HCT116 (cell line): ENCODE results near the gene CATSPERD. TPM values are rescaled to one million over a fixed set of nuclear protein-coding genes. Genes with fewer than 3 reads are reported as not detected.

Experiments
- ATAC-seq: fragments of 200-7000 bp; cut with Tn5 transposase; 2 replicates; pipeline ENCODE4 v1.9.1; 2020; ENCODE audit warnings: mild to moderate bottlenecking, moderate library complexity
- BruUV-seq: library from RNA; stranded (reverse); fragments of 400-500 nt; replicated peaks from 2 replicates; lab custom pipeline; 2021; lab: Mats Ljungman, UMichigan
- CTCF ChIA-PET: fragments of 300-600 bp; sonication (Branson Sonifier 250); formaldehyde crosslinking; loops from one replicate; lab custom pipeline; 2021; ENCODE audit warnings: antibody characterized with exemption; lab: Charles Lee
- POLR2A ChIA-PET: fragments of 300-600, 350-600 bp; sonication (Branson Sonifier 250); formaldehyde crosslinking; loops from one replicate; lab custom pipeline; 2021; ENCODE audit warnings: antibody characterized with exemption; lab: Charles Lee
- RAD21 ChIA-PET, 2 experiments: fragments of 300-600 bp; sonication (Branson Sonifier 250); formaldehyde crosslinking; loops; one replicate each; lab custom pipeline; 2023; ENCODE audit warnings: low total read pairs in 2 of 2; ENCODE audit not compliant: uncharacterized antibody in 2 of 2, unreplicated experiment in 2 of 2, low non-redundant PET in 1 of 2; lab: Charles Lee
- DNase-seq: peaks from one replicate; pipeline ENCODE4 v3.0.0-alpha.2; 2010; ENCODE audit warnings: low read depth, low spot score
- H2AFZ ChIP-seq: fragments of 200-600 bp; shearing (Covaris generic), sonication (generic); 2 replicates; pipeline ENCODE4 v1.6.1; 2017; ENCODE audit warnings: low read depth, mixed run types, mixed read lengths, antibody characterized with exemption, low read length; ENCODE audit not compliant: poor library complexity, severe bottlenecking
- H3K27ac ChIP-seq: 2 replicates; pipeline ENCODE4 v1.5.1; 2012; ENCODE audit warnings: low read depth, low read length
- H3K27me3 ChIP-seq: fragments of 200-600 bp; sonication (generic); 2 replicates; pipeline ENCODE4 v1.6.1; 2016; ENCODE audit warnings: mixed run types, low read length, mixed read lengths; ENCODE audit not compliant: insufficient read depth
- H3K36me3 ChIP-seq, 2 experiments: fragments of 200-500 bp in 1 of 2; fragments of 200-600 bp in 1 of 2; sonication (Bioruptor generic) in 1 of 2; sonication (generic) in 1 of 2; 2 replicates each; pipeline versions ENCODE4 v1.5.1 to v1.6.1; 2014 to 2016; ENCODE audit warnings: low read length in 2 of 2, inconsistent platforms in 1 of 2, mixed read lengths in 1 of 2, mixed run types in 1 of 2; ENCODE audit not compliant: insufficient read depth in 2 of 2, control insufficient read depth in 1 of 2
- H3K4me1 ChIP-seq, 2 experiments: fragments of 200-600 bp in 1 of 2; sonication (generic) in 1 of 2; 2 replicates each; pipeline versions ENCODE4 v1.5.1 to v1.6.1; 2012 to 2017; ENCODE audit warnings: low read length in 2 of 2, inconsistent platforms in 1 of 2, mild to moderate bottlenecking in 1 of 2, mixed read lengths in 1 of 2, mixed run types in 1 of 2, moderate library complexity in 1 of 2; ENCODE audit not compliant: insufficient read depth in 2 of 2, control insufficient read depth in 1 of 2
- H3K4me2 ChIP-seq: fragments of 200-600 bp; sonication (generic); 2 replicates; pipeline ENCODE4 v1.6.1; 2017; ENCODE audit warnings: mixed run types, low read length, mixed read lengths
- H3K4me3 ChIP-seq, 2 experiments: fragments of 200-600 bp in 1 of 2; sonication (generic) in 1 of 2; replicated peaks in 1 of 2; 2 replicates each; pipeline ENCODE4 v1.5.1; 2011 to 2016; ENCODE audit warnings: low read length in 2 of 2, control low read depth in 1 of 2, low read depth in 1 of 2, mild to moderate bottlenecking in 1 of 2, mixed read lengths in 1 of 2, mixed run types in 1 of 2
- H3K79me2 ChIP-seq: fragments of 200-600 bp; sonication (generic); 2 replicates; pipeline ENCODE4 v1.6.1; 2017; ENCODE audit warnings: mild to moderate bottlenecking, mixed run types, low read length, moderate library complexity, mixed read lengths; ENCODE audit not compliant: insufficient read depth
- H3K9ac ChIP-seq: fragments of 200-600 bp; sonication (generic); 2 replicates; pipeline ENCODE4 v1.6.1; 2016; ENCODE audit warnings: low read length, mixed read lengths
- H3K9me2 ChIP-seq: fragments of 200-600 bp; sonication (generic), shearing (Covaris generic); 2 replicates; pipeline ENCODE4 v1.6.1; 2017; ENCODE audit warnings: mixed run types, mild to moderate bottlenecking, moderate library complexity; ENCODE audit not compliant: insufficient read depth
- H3K9me3 ChIP-seq, 2 experiments: fragments of 200-500 bp in 1 of 2; fragments of 200-600 bp in 1 of 2; sonication (Bioruptor generic) in 1 of 2; sonication (generic) in 1 of 2; 2 replicates each; pipeline ENCODE4 v1.6.1; 2014 to 2017; ENCODE audit warnings: low read length in 2 of 2, mixed read lengths in 2 of 2, inconsistent platforms in 1 of 2, low read depth in 1 of 2, mild to moderate bottlenecking in 1 of 2, mixed run types in 1 of 2, moderate library complexity in 1 of 2; ENCODE audit not compliant: control insufficient read depth in 1 of 2, insufficient read depth in 1 of 2
- H4K20me1 ChIP-seq: fragments of 200-600 bp; sonication (generic), shearing (Covaris generic); 2 replicates; pipeline ENCODE4 v1.6.1; 2017; ENCODE audit warnings: mixed run types, mild to moderate bottlenecking, moderate library complexity; ENCODE audit not compliant: insufficient read depth
- CBX3 ChIP-seq: IDR thresholded peaks from 2 replicates; pipeline ENCODE4 v1.6.1; 2012; ENCODE audit warnings: low read depth
- CEBPB ChIP-seq: IDR thresholded peaks from 2 replicates; pipeline ENCODE4 v1.6.1; 2012; ENCODE audit warnings: low read depth
- EGR1 ChIP-seq: IDR thresholded peaks from 2 replicates; pipeline ENCODE4 v1.6.1; 2012; ENCODE audit warnings: low read depth
- ELF1 ChIP-seq: IDR thresholded peaks from 2 replicates; pipeline ENCODE4 v1.6.1; 2012; ENCODE audit warnings: low read depth, borderline replicate concordance
- EZH2phosphoT487 ChIP-seq: fragments of 200-600 bp; IDR thresholded peaks from 2 replicates; pipeline ENCODE4 v1.6.1; 2018; ENCODE audit warnings: antibody characterized with exemption, borderline replicate concordance
- FOSL1 ChIP-seq: IDR thresholded peaks from 2 replicates; pipeline ENCODE4 v1.6.1; 2012; ENCODE audit warnings: low read depth
- JUND ChIP-seq: IDR thresholded peaks from 2 replicates; pipeline ENCODE4 v1.6.1; 2012
- POLR2A ChIP-seq: IDR thresholded peaks from 2 replicates; pipeline ENCODE4 v1.7.0; 2011; ENCODE audit warnings: borderline replicate concordance; ENCODE audit not compliant: insufficient read depth, insufficient read length; ENCODE audit errors: extremely low read depth
- SP1 ChIP-seq: IDR thresholded peaks from 2 replicates; pipeline ENCODE4 v1.6.1; 2012; ENCODE audit warnings: low read depth
- SRF ChIP-seq: IDR thresholded peaks from 2 replicates; pipeline ENCODE4 v1.6.1; 2012; ENCODE audit warnings: low read depth
- TCF7L2 ChIP-seq: IDR thresholded peaks from 2 replicates; pipeline ENCODE4 v1.7.0; 2011; ENCODE audit warnings: borderline replicate concordance, inconsistent platforms; ENCODE audit not compliant: insufficient read depth, insufficient read length; ENCODE audit errors: extremely low read depth
- YY1 ChIP-seq: IDR thresholded peaks from 2 replicates; pipeline ENCODE4 v1.6.1; 2011; ENCODE audit warnings: low read length, low read depth, moderate library complexity, mild to moderate bottlenecking; ENCODE audit not compliant: insufficient replicate concordance; ENCODE audit errors: extremely low read depth
- intact Hi-C: fragments of 100-400 bp; cut with micrococcal nuclease; formaldehyde crosslinking; loops from 2 replicates; pipeline ENCODE4 v1.10.0; 2022
- total RNA-seq: library from RNA; stranded (reverse); gene quantifications from one replicate; pipeline ENCODE4 v1.2.1, GENCODE V29; 2021; ENCODE audit not compliant: unreplicated experiment
- TF ChIP-seq, protein P1 (sequence below): IDR thresholded peaks from 2 replicates; pipeline ENCODE4 v1.6.1; 2011; ENCODE audit warnings: mild to moderate bottlenecking, low read length, moderate library complexity; ENCODE audit not compliant: insufficient replicate concordance; ENCODE audit errors: extremely low read depth

Gene CATSPERD
- total RNA-seq, 1 experiment from 2014 or later = not detected

DNA sequence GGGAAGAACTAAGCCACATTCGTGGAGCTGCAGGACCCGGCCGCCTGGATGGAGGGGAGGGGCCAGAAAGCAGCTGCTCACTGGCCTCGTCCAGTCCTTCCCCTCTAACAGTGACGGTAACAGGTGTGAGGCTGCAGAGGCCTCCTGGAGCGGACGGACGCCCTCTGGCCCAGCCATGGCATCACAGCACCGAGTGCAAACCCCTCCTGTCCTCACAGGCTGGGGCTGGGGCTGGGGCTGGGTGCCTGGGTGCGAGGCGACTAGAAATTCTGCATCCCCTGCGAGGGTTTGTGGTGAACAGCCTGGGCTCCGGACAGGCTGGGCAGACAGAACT is 43.7 kb upstream of the CATSPERD start (continued):
- no peak for TF ChIP-seq YY1
- TF ChIP-seq EZH2phosphoT487 = no peak
- TF ChIP-seq SP1 = no peak

DNA sequence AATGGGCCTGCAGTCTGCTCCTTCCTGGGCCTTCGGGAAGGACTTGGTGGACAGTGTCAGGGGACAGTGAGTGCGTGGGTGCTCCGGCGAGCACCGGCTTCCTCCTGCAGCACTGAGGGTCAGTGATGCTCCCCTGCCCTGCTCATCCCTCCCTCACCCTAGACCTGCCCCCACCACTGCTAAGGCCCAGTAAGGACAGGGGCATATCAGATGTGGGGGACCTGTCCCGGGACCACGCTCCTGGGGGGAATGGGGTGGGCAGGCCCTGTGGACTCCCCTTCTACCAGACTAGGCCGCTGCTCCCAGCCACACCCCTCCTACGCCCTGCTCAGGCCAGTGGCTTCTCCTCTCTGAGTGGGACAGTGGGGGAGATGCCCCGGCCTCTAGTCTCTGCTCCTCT is 43.3 kb upstream of the CATSPERD start:
- DNase-seq (no peak), ATAC-seq (no peak)
- H3K27ac ChIP-seq = no peak overlapping the region
- ChIA-PET RAD21 (no interaction called here), CTCF (no interaction called here), POLR2A (no interaction called here)
- BruUV-seq = no TSS peak
- H3K36me3 ChIP-seq = no peaks in the 10 kb centered on the region
- intact Hi-C loops = no loop called here
- TF ChIP-seq JUND (no peak), POLR2A (no peak)
- no peaks in the 10 kb centered on the region for H3K9me2 ChIP-seq
- no peaks in the 10 kb centered on the region for H3K9me3 ChIP-seq
- H3K27me3 ChIP-seq = no peaks in the 10 kb centered on the region
- no peaks in the 10 kb centered on the region for H4K20me1 ChIP-seq
- H3K79me2 ChIP-seq = peaks cover 12% of the 10 kb centered on the region
- no peak overlapping the region for H3K9ac ChIP-seq
- H3K4me3 ChIP-seq = no peak overlapping the region
- H3K4me1 ChIP-seq = peaks cover 5 to 17% of the 10 kb centered on the region in 2 experiments; a peak in 2 of 4 replicates
- no peak overlapping the region for H3K4me2 ChIP-seq
- H2AFZ ChIP-seq = no peak overlapping the region

DNA sequence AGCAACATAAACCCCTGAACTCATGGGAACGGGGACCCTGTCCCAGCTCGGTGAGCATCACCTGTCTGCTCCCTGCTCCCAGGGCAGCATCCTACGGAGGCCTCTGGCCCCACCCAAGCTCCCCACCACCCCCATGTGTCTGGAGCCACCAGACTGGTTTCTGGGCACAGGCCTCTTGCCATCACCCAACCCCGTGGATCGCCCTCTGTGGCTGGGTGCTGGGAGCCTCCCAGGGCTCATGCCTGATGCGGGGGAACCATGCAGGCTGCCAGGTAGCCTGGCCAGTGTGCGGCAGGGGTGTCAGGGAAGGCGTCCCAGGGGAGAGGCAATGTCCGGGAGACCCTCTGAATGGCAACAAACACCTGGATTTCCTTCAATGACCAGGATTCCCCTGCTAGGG is 42.9 kb upstream of the CATSPERD start:
- no peak overlapping the region for H3K9ac ChIP-seq
- H3K27me3 ChIP-seq = no peaks in the 10 kb centered on the region
- no TSS peak for BruUV-seq
- RAD21 ChIA-PET = interaction anchor here in 1 of 2 experiments (0.8 kb wide), 1 partner anchor 14 kb away, joined by 3 read pairs; no protein-coding TSS in a partner anchor
- ATAC-seq (no peak), DNase-seq (no peak)
- H3K36me3 ChIP-seq = no peaks in the 10 kb centered on the region
- peaks cover 5 to 17% of the 10 kb centered on the region in 2 experiments; a peak in 2 of 4 replicates for H3K4me1 ChIP-seq
- no peak overlapping the region for H2AFZ ChIP-seq
- no peaks in the 10 kb centered on the region for H3K9me3 ChIP-seq
- H3K27ac ChIP-seq = no peak overlapping the region
- CTCF ChIA-PET = interaction anchor here (1.0 kb wide), 1 partner anchor 12 kb away, joined by 3 read pairs; no protein-coding TSS in a partner anchor
- H3K9me2 ChIP-seq = no peaks in the 10 kb centered on the region
- H3K4me2 ChIP-seq = no peak overlapping the region
- H3K4me3 ChIP-seq = no peak overlapping the region
- peaks cover 12% of the 10 kb centered on the region for H3K79me2 ChIP-seq
- POLR2A ChIA-PET = no interaction called here
- no peaks in the 10 kb centered on the region for H4K20me1 ChIP-seq
- intact Hi-C loops = no loop called here
- TF ChIP-seq, protein P1, sequence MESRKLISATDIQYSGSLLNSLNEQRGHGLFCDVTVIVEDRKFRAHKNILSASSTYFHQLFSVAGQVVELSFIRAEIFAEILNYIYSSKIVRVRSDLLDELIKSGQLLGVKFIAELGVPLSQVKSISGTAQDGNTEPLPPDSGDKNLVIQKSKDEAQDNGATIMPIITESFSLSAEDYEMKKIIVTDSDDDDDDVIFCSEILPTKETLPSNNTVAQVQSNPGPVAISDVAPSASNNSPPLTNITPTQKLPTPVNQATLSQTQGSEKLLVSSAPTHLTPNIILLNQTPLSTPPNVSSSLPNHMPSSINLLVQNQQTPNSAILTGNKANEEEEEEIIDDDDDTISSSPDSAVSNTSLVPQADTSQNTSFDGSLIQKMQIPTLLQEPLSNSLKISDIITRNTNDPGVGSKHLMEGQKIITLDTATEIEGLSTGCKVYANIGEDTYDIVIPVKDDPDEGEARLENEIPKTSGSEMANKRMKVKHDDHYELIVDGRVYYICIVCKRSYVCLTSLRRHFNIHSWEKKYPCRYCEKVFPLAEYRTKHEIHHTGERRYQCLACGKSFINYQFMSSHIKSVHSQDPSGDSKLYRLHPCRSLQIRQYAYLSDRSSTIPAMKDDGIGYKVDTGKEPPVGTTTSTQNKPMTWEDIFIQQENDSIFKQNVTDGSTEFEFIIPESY = no peak
- TF ChIP-seq FOSL1 = no peak
- TF ChIP-seq EGR1 = no peak
- no peak for TF ChIP-seq CEBPB
- no peak for TF ChIP-seq TCF7L2
- no peak for TF ChIP-seq CBX3
- no peak for TF ChIP-seq ELF1
- TF ChIP-seq SP1 = no peak
- TF ChIP-seq SRF = no peak
